SJCRH30 (cell line): ENCODE results near the gene TTLL10. TPM values are rescaled to one million over a fixed set of nuclear protein-coding genes. Genes with fewer than 3 reads are reported as not detected.
"Not testable (repeated sequence)": the region's sequence is repeated elsewhere in the genome, so short reads cannot be mapped to it uniquely, and the experiment has no call there.

Experiments used
- DNase-seq, 2 experiments: peaks; one replicate each; pipeline ENCODE4 v3.0.0-alpha.2; 2015 to 2020
- H3K27ac ChIP-seq: fragments of 250-450 bp; sonication (Bioruptor Pico); 2 replicates; pipeline ENCODE4 v1.5.1; 2020; ENCODE audit warnings: mild to moderate bottlenecking, moderate library complexity
- H3K27me3 ChIP-seq: fragments of 250-450 bp; sonication (Bioruptor Pico); 2 replicates; pipeline ENCODE4 v1.5.1; 2020; ENCODE audit warnings: mild to moderate bottlenecking, moderate library complexity
- H3K36me3 ChIP-seq: fragments of 250-450 bp; sonication (Bioruptor Pico); 2 replicates; pipeline ENCODE4 v1.5.1; 2020; ENCODE audit warnings: mild to moderate bottlenecking, moderate library complexity
- H3K4me1 ChIP-seq: fragments of 250-450 bp; sonication (Bioruptor Pico); 2 replicates; pipeline ENCODE4 v1.5.1; 2020; ENCODE audit warnings: mild to moderate bottlenecking, moderate library complexity
- H3K4me3 ChIP-seq: fragments of 250-450 bp; sonication (Bioruptor Pico); 2 replicates; pipeline ENCODE4 v1.5.1; 2020; ENCODE audit warnings: mild to moderate bottlenecking, moderate library complexity
- H3K9me3 ChIP-seq: fragments of 250-450 bp; sonication (Bioruptor Pico); replicated peaks from 2 replicates; pipeline ENCODE4 v1.5.1; 2020; ENCODE audit warnings: mild to moderate bottlenecking, moderate library complexity
- total RNA-seq: library from RNA; depleted of rRNA; stranded (reverse); fragments of >200 nt; shearing (Covaris generic); gene quantifications from 2 replicates; pipeline ENCODE4 v1.2.3, GENCODE V29; 2014

The TTLL10 gene
- total RNA-seq, 1 experiment from 2014 or later, result 0.42 TPM

DNA sequence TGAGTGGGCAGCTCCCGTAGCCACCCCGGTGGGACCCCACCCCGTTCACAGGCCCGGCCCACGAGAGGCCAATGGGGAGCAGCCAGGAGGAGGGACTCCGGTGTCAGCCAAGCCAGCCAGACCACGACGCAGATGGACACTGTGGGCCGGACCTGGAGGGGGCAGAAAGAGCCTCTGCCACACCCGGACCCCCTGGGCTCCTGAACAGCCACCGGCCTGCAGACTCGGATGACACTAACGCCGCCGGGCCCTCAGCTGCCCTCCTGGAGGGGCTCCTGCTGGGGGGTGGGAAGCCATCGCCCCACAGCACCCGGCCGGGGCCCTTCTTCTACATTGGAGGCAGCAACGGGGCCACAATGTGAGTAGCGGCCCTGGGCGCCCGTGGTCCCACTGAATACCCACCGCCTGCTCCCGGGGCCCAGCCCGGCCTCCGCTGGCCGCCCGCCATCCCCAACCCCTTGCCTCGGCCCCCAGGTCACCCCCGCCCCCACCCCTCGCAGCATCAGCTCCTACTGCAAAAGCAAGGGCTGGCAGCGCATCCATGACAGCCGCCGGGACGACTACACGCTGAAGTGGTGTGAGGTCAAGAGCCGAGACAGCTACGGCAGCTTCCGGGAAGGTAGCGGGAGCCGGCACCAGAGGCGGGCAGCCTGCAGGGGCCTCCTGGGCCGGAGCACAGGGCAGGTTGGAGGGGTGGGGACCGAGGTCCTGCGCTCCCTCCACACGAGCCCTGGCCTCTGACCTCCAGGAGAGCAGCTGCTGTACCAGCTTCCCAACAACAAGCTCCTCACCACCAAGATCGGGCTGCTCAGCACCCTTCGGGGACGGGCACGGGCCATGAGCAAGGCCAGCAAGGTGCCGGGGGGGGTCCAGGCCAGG lies 6.5 kb downstream of the TTLL10 start:
- no peak overlapping the region for H3K27ac ChIP-seq

DNA sequence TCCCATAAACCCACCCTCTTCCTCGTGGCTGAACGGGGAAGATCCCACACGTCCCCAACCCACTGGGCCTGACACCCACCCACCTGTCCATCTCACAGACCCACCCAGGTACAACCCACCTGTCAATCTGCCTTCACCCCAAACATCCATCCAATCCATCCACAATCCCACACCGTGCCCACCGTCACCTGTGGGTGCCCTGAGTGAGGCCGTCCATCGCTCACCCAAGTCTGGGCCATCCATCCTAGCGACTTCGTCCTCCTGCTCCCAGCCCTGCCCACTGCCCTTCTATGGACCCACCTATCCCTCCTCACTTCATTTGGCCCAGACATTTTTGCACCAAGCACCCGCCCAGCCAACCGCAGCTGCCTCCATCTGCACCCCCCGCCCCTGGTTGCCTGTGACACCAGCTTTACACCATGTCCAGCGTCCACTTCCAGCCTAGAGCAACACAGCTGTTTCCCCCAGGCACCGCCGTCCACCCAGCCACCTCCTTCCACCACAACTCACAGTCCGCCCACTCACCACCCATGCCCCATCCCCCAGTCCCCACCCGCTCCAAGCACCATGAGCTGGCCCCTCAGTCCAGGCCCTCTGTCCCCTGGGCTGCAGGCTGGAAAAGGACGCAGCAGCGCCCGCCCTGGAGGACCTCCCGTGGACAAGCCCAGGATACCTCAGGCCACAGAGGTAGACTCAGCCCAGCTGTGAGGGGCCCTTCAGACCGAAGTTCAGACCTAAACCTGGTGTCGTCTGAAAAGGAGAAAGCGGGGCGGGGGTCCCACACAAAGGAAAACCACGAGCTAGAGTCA lies 7.7 kb downstream of the TTLL10 start:
- peak; percentile 87 to 88 for DNase-seq
- H3K4me1 ChIP-seq, result peaks cover 39% of the 10 kb centered on the region

More for the DNA sequence above, 6.5 kb downstream of the TTLL10 start:
- Histone ChIP-seq H3K4me1 (peaks cover 35% of the 10 kb centered on the region), H3K9me3 (no peaks in the 10 kb centered on the region), H3K36me3 (no peaks in the 10 kb centered on the region), H3K4me3 (peak overlapping the region; percentile 34), H3K27me3 (peaks cover 41% of the 10 kb centered on the region)
- DNase-seq, result peak in 1 of 2 experiments; percentile 49

DNA sequence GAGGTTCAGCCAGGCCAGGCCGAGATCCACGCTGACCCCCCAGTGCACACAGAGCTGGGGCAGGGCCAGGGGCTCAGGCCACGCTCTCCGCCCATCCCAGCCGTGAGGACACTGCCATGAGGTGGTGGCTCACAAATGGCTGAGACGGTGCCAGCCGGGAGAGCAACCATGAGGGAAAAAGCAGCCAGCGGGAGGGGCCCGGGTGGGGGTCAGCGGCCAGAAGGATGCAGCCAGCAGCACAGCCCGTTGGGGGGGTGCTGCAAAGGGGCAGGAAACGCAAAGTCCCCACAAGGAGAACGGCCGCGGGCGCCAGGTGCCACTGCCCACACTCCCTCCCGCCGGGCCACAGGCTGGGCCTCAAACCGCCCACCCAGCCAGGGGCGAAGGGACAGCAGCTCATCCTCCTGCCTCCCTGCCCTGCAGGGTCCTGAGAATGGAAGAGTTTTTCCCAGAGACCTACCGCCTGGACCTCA lies 8.3 kb downstream of the TTLL10 start:
- peaks cover 39% of the 10 kb centered on the region for H3K4me1 ChIP-seq
- H3K36me3 ChIP-seq, result no peaks in the 10 kb centered on the region
- DNase-seq, result no peak
- H3K27ac ChIP-seq, result no peak overlapping the region
- peaks cover 33% of the 10 kb centered on the region for H3K27me3 ChIP-seq
- H3K9me3 ChIP-seq, result no peaks in the 10 kb centered on the region
- no peak overlapping the region for H3K4me3 ChIP-seq

More for the DNA sequence above, 7.7 kb downstream of the TTLL10 start:
- H3K27ac ChIP-seq, result no peak overlapping the region
- H3K4me3 ChIP-seq, result no peak overlapping the region
- H3K9me3 ChIP-seq, result no peaks in the 10 kb centered on the region
- H3K27me3 ChIP-seq, result peaks cover 39% of the 10 kb centered on the region
- no peaks in the 10 kb centered on the region for H3K36me3 ChIP-seq

DNA sequence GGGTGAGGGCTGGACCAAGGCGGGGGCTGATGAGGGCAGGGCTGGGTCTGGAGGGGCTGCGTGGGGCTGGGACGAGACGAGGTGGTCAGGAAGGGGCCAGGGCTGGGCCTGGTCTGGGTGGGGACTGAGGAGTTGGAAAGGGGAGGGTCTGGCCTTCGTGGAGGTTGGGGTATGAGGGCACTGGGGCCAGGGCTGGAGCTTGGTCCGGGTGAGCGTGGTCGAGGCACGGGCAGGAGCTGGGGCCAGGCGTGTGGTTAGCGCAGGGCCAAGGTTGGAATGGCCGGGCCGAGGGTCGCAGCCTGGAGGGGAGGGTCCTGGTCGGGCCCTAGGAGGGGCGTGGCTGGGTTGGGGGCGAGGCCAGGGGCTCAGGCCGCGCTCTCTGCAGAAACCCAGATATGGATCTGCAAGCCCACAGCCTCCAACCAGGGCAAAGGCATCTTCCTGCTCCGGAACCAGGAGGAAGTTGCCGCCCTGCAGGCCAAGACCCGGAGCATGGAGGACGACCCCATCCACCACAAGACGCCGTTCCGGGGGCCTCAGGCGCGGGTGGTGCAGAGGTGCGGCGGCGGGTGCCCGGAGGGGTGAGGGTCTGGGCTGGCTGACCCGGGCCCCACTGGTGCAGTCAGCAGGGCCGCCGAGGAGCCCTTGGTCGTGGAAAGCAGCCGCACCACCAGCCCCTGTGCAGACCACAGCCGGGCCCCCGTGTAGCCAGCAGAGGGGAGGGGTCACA lies 9.0 kb downstream of the TTLL10 start:
- no peaks in the 10 kb centered on the region for H3K9me3 ChIP-seq
- H3K27me3 ChIP-seq, result peaks cover 27% of the 10 kb centered on the region
- peaks cover 39% of the 10 kb centered on the region for H3K4me1 ChIP-seq
- no peak overlapping the region for H3K4me3 ChIP-seq
- no peak overlapping the region for H3K27ac ChIP-seq
- no peaks in the 10 kb centered on the region for H3K36me3 ChIP-seq
- no peak for DNase-seq

DNA sequence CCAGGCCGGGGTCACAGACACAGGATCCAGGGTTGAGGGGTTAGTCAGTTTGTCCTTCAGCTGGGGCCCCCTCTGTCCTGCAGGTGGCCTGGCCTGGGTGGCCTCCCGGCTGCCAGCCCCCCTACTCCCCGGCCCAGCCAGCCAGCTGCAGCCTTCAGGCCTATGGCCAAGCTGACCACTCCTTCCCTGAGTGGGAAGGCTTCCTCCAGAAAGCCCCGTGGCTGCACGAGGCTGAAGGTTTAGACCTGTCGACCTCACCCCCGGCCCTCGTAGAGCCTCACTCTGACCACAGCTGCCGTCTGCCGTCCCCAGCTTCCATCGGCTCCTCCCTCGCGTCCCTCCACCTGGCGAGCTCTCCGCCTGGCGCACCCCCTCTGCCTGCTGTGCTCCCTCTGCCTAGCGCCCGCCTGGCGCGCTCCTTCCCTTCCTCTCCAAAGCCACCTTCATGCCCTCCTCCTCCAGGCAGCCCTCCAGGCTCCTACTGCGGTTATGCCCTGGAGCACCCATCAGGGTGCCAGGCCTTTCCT lies 9.6 kb downstream of the TTLL10 start:
- Histone ChIP-seq H3K27ac (no peak overlapping the region), H3K4me1 (peaks cover 39% of the 10 kb centered on the region), H3K27me3 (peaks cover 21% of the 10 kb centered on the region), H3K36me3 (no peaks in the 10 kb centered on the region), H3K4me3 (no peak overlapping the region), H3K9me3 (no peaks in the 10 kb centered on the region)
- DNase-seq, result no peak

DNA sequence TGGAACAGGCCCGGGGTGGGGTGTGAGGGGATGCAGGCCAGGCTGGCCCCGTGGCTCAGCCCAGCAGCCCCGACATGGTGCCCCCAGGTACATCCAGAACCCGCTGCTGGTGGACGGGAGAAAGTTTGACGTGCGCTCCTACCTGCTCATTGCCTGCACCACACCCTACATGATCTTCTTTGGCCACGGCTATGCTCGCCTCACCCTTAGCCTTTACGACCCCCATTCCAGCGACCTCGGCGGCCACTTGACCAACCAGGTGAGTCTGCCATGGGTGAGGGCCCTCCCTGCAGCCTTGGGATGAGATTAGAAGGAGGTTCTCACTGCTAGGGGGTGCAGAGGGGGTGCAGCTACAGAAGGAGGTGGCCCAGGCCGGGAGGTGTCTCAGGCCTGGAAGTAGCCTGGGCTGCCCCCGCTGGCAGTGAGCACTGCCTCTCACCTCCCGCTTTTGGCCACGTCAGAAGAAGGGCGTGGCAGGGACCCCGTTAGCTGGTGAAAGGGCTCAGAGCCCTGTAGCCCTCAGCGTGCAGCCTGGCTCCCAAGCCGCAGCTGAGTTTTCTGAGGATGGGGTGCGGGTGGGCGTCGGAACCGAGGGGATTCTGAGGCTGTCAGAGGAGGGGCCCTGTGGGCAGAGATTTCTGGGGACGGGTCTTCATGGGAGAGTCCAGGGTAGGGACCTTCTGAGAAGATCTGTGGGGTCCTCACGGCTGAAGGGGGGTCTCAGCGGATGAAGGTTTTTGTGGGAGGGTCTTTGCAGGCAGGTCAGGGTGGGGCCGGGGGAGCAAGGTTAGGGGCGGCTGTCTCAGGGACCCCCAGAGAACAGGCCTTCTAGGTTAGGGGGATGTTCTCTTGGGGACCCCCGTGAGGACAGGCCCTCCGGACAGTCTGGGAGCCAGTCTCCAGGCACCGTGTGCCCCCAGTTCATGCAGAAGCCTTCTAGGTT lies 10.4 kb downstream of the TTLL10 start:
- no peak overlapping the region for H3K27ac ChIP-seq
- no peak overlapping the region for H3K4me3 ChIP-seq
- no peaks in the 10 kb centered on the region for H3K9me3 ChIP-seq
- H3K27me3 ChIP-seq, result peaks cover 13% of the 10 kb centered on the region
- peaks cover 35% of the 10 kb centered on the region for H3K4me1 ChIP-seq
- no peaks in the 10 kb centered on the region for H3K36me3 ChIP-seq
- no peak for DNase-seq

DNA sequence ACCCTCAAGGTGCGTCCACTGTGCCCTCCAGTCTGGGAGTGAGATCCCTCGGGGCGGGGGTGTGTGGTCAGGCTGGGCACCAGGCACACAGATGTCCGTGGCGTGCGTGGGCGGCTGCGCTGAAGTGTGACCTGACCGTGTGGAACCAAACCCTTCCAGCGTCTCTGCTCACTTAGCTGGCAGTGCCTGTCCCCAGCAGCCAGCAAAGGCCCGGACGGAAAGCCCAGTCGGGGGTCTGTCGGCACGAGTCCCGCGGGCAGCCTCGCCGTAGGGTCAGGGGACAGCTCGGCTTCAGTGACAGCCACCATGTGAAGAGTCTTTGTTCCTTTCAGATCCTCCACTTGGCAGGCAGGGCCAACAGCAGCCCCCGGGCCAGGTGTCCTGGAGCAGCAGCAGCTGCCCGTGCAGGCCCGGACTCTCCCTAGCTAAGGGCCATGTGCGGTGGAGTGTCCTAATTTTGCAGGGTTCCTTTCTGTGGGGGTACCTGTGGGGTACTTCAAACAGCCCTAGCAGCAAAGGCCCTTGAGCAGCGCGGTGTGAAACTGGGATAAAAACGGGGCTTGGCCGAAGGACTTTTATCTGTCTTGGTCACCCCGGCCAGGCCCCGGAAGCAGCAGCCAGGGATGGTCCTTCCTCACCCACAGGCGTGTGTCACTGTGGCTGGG lies 11.6 kb downstream of the TTLL10 start:
- no peaks in the 10 kb centered on the region for H3K36me3 ChIP-seq
- DNase-seq, result peak; percentile 55 to 71
- no peak overlapping the region for H3K4me3 ChIP-seq
- H3K27me3 ChIP-seq, result 0 out of 2 replicates have a peak, but pooled peaks cover 2% of the 10 kb centered on the region
- no peak overlapping the region for H3K27ac ChIP-seq
- H3K9me3 ChIP-seq, result no peaks in the 10 kb centered on the region
- peaks cover 25% of the 10 kb centered on the region for H3K4me1 ChIP-seq

DNA sequence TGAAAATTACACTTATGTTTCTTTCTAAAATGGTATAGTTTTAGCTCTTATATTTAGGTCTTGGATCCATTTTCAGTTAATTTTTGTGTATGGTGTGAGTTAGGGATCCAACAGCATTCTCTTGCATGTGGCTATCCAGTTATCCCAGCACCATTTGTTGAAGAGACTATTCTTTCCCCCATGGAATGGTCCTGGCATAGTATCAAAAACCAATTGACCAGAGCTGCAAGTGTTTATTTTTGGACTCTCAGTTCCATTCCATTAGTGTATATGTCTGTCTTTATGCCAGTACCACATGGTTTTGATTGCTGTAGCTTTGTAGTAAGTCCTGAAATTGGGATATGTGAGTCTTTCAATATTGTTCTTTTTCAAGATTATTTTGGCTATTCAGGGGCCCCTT lies 14.3 kb downstream of the TTLL10 start:
- no peak overlapping the region for H3K27ac ChIP-seq
- no peak overlapping the region for H3K4me3 ChIP-seq
- H3K4me1 ChIP-seq, result peaks cover 8% of the 10 kb centered on the region; the same call in 1 of the 2 replicates
- H3K27me3 ChIP-seq, result no peaks in the 10 kb centered on the region
- no peaks in the 10 kb centered on the region for H3K36me3 ChIP-seq
- no peak for DNase-seq
- H3K9me3 ChIP-seq, result peaks cover 11% of the 10 kb centered on the region

DNA sequence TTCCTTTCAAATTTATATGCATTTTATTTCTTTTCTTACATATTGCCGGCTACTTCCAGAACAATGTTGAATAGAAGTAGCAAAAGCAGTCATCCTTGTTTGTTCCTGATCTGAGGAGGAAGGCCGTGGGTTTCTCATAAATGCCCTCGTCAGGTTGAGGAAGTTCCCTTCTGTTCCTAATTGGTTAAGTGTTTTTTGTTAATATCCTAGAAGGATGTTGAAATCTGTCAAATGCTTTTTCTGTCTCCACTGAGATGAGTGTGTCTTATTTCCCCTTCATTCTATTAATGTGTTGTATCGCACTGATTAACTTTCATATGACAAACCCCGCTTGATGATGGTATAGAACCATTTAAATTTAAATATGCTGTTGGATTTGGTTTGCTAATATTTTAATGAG lies 15.4 kb downstream of the TTLL10 start:
- no peak overlapping the region for H3K4me3 ChIP-seq
- H3K27ac ChIP-seq, result no peak overlapping the region
- H3K9me3 ChIP-seq, result peaks cover 11% of the 10 kb centered on the region
- no peaks in the 10 kb centered on the region for H3K27me3 ChIP-seq
- DNase-seq, result no peak
- H3K4me1 ChIP-seq, result peaks cover 8% of the 10 kb centered on the region; the same call in 1 of the 2 replicates
- H3K36me3 ChIP-seq, result no peaks in the 10 kb centered on the region

DNA sequence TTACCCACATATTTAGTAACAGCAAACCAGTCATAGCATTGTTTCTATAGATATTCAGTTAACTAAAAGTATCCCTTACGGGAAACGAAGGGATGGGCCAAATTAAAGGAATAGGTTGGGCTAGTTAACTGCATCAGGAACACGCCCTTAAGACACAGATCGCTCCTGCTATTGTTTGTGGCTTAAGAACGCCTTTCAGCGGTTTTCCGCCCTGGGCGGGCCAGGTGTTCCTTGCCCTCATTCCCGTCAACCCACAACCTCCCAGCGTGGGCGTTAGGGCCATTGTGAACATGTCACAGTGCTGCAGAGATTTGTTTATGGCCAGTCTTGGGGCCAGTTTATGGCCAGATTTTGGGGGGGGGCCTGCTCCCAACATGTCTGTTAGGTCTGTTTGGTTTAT lies 18.1 kb downstream of the TTLL10 start:
- Histone ChIP-seq H3K9me3 (peaks cover 19% of the 10 kb centered on the region), H3K4me3 (no peak overlapping the region), H3K27me3 (no peaks in the 10 kb centered on the region), H3K36me3 (no peaks in the 10 kb centered on the region), H3K27ac (no peak overlapping the region), H3K4me1 (no peaks in the 10 kb centered on the region)
- DNase-seq, result no peak

DNA sequence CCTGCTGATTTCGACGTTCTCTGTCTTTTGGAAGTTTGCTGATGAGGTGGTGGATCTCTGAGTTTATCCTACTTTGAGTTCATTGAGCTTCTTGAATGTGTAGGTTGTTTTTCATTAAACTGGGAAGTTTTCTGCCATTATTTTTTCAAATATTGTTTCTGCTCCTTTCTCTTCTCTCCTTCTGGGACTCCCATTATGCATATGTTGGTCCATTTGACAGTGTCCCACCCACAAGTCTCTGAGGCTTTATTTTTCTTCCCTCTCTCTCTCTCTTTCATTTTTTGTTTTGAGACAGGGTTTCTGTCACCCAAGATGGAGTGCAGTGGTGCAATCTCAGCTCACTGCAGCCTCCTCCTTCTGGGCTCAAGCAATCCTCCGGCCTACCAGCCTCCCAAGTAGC lies 21.0 kb downstream of the TTLL10 start:
- H3K36me3 ChIP-seq, result no peaks in the 10 kb centered on the region
- H3K4me1 ChIP-seq, result peaks cover 2% of the 10 kb centered on the region; the same call in 1 of the 2 replicates
- H3K9me3 ChIP-seq, result peaks cover 19% of the 10 kb centered on the region
- no peaks in the 10 kb centered on the region for H3K27me3 ChIP-seq
- DNase-seq, result no peak
- no peak overlapping the region for H3K4me3 ChIP-seq
- no peak overlapping the region for H3K27ac ChIP-seq

DNA sequence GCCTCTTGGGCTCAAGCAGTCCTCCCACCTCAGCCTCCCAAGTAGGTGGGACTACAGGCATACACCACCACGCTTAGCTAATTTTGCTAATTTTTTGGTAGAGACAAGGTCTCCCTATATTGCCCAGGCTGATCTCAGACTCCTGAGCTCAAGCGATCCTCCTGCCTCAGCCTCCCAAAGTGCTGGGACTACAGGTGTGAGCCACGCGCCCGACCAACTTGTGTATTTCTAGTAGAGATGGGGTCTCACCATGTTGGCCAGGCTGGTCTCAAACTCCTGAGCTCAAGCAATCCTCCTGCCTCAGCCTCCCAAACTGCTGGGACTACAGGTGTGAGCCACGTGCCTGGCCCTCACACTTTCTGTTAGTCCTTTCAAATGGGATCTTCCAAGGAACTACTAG lies 22.0 kb downstream of the TTLL10 start:
- not testable (repeated sequence) for H3K27me3 ChIP-seq, H3K4me1 ChIP-seq, H3K4me3 ChIP-seq, H3K36me3 ChIP-seq, DNase-seq, H3K27ac ChIP-seq
- peaks cover 19% of the 10 kb centered on the region for H3K9me3 ChIP-seq
